Stimulated activated CD4-positive, alpha-beta T cell treated with anti-CD3 and anti-CD28 coated beads, Interleukin-15, amount 100 ng/mL, for 48 hours (primary cell): ENCODE measurements around the gene CNFN.
A peak's percentile ranks its signal among the peaks of the same experiment; 100 is the strongest.

Experiments
- DNase-seq, 2 donors: peaks; one replicate each; pipeline ENCODE4 v3.0.0-alpha.2; 2020; ENCODE audit warnings: low read depth in 2 of 2

The CNFN gene

GRCh38 chr19:42409477-42409876 is 19.4 kb upstream of the CNFN start:
- DNase-seq: no peak

GRCh38 chr19:42407816-42408175 is 17.7 kb upstream of the CNFN start:
- DNase-seq: no peak

- no peak for DNase-seq
Observed at GRCh38 chr19:42407085-42407815, 17.2 kb upstream of the CNFN start.

- DNase-seq: no peak
Observed at GRCh38 chr19:42406111-42406510, 16.0 kb upstream of the CNFN start.

GRCh38 chr19:42403586-42403985 is 13.5 kb upstream of the CNFN start:
- no peak for DNase-seq

- no peak for DNase-seq
Observed at GRCh38 chr19:42402376-42403116, 12.4 kb upstream of the CNFN start.

- peak; percentile 48 to 64 for DNase-seq
Observed at GRCh38 chr19:42401365-42402303, 11.5 kb upstream of the CNFN start.

GRCh38 chr19:42400404-42400803 is 10.3 kb upstream of the CNFN start:
- no peak for DNase-seq

- DNase-seq: no peak
Observed at GRCh38 chr19:42397263-42398166, 7.4 kb upstream of the CNFN start.

GRCh38 chr19:42396381-42397262 is 6.5 kb upstream of the CNFN start:
- peak; percentile 95 to 96 for DNase-seq

- DNase-seq: no peak
Observed at GRCh38 chr19:42394751-42395150, 4.7 kb upstream of the CNFN start.

GRCh38 chr19:42392165-42392564 is 2.1 kb upstream of the CNFN start:
- DNase-seq: no peak

- no peak for DNase-seq
Observed at GRCh38 chr19:42388851-42389489, 1.1 kb downstream of the CNFN start.

GRCh38 chr19:42386974-42387707 is 3.0 kb downstream of the CNFN start:
- peak in 1 of 2 donors; percentile 53 for DNase-seq

- no peak for DNase-seq
Observed at GRCh38 chr19:42380155-42380554, 9.9 kb downstream of the CNFN start.

- DNase-seq: no peak
Observed at GRCh38 chr19:42378225-42379215, 11.6 kb downstream of the CNFN start.

- DNase-seq: no peak
Observed at GRCh38 chr19:42376177-42376555, 13.9 kb downstream of the CNFN start.
